H9 (cell line): ENCODE data around the gene TRIM40. TPM values are rescaled to one million over a fixed set of nuclear protein-coding genes. Genes with fewer than 3 reads are reported as not detected.

Source experiments
- DNase-seq: peaks from one replicate; pipeline ENCODE4 v3.0.0-alpha.2; 2017
- H2AFZ ChIP-seq: one replicate; pipeline ENCODE4 v1.6.1; 2013; ENCODE audit warnings: mild to moderate bottlenecking, low read length, control low read depth, moderate library complexity
- H2AK5ac ChIP-seq: 2 replicates; pipeline ENCODE4 v1.6.1; 2013; ENCODE audit warnings: low read length, control low read depth, mixed read lengths; ENCODE audit not compliant: insufficient read length
- H2BK120ac ChIP-seq: one replicate; pipeline ENCODE4 v1.6.1; 2013; ENCODE audit warnings: low read depth, mild to moderate bottlenecking, low read length, control low read depth, inconsistent platforms; ENCODE audit not compliant: poor library complexity, severe bottlenecking
- H2BK12ac ChIP-seq: 2 replicates; pipeline ENCODE4 v1.6.1; 2013; ENCODE audit warnings: low read length, control low read depth, mixed read lengths, low read depth; ENCODE audit not compliant: insufficient read length
- H2BK15ac ChIP-seq: 2 replicates; pipeline ENCODE4 v1.6.1; 2013; ENCODE audit warnings: low read depth, low read length, control low read depth
- H2BK20ac ChIP-seq: one replicate; pipeline ENCODE4 v1.6.1; 2013; ENCODE audit warnings: low read depth, mild to moderate bottlenecking, low read length, control low read depth, inconsistent platforms; ENCODE audit not compliant: poor library complexity, severe bottlenecking
- H2BK5ac ChIP-seq: 2 replicates; pipeline ENCODE4 v1.6.1; 2013; ENCODE audit warnings: low read length, control low read depth, mixed read lengths; ENCODE audit not compliant: insufficient read length
- H3K14ac ChIP-seq: 2 replicates; pipeline ENCODE4 v1.6.1; 2013; ENCODE audit warnings: low read length, control low read depth; ENCODE audit not compliant: insufficient read depth
- H3K18ac ChIP-seq: 2 replicates; pipeline ENCODE4 v1.6.1; 2013; ENCODE audit warnings: low read depth, mild to moderate bottlenecking, mixed read lengths, low read length, control low read depth; ENCODE audit not compliant: insufficient read length
- H3K23ac ChIP-seq: 2 replicates; pipeline ENCODE4 v1.6.1; 2013; ENCODE audit warnings: low read length, control low read depth, mixed read lengths, low read depth; ENCODE audit not compliant: insufficient read length
- H3K23me2 ChIP-seq: 2 replicates; pipeline ENCODE4 v1.6.1; 2013; ENCODE audit warnings: low read depth, mild to moderate bottlenecking, mixed read lengths, low read length, control low read depth; ENCODE audit not compliant: insufficient read length, poor library complexity, severe bottlenecking
- H3K27ac ChIP-seq: 2 replicates; pipeline ENCODE4 v1.5.1; 2013; ENCODE audit warnings: low read length, control low read depth, mixed read lengths, low read depth; ENCODE audit not compliant: insufficient read length
- H3K27me3 ChIP-seq: 2 replicates; pipeline ENCODE4 v1.6.1; 2013; ENCODE audit warnings: low read length, control low read depth, inconsistent platforms; ENCODE audit not compliant: insufficient read depth
- H3K4ac ChIP-seq: 2 replicates; pipeline ENCODE4 v1.6.1; 2013; ENCODE audit warnings: low read depth, mild to moderate bottlenecking, control low read depth, inconsistent platforms, low read length, moderate library complexity
- H3K4me1 ChIP-seq: 2 replicates; pipeline ENCODE4 v1.6.1; 2013; ENCODE audit warnings: low read length, control low read depth, inconsistent platforms; ENCODE audit not compliant: insufficient read depth
- H3K4me2 ChIP-seq: 2 replicates; pipeline ENCODE4 v1.6.1; 2013; ENCODE audit warnings: low read length, control low read depth, mixed read lengths; ENCODE audit not compliant: insufficient read length, insufficient read depth
- H3K56ac ChIP-seq: 2 replicates; pipeline ENCODE4 v1.6.1; 2013; ENCODE audit warnings: low read depth, mild to moderate bottlenecking, mixed read lengths, low read length, control low read depth; ENCODE audit not compliant: insufficient read length
- H3K79me1 ChIP-seq: 2 replicates; pipeline ENCODE4 v1.6.1; 2013; ENCODE audit warnings: low read depth, mild to moderate bottlenecking, moderate library complexity, low read length, control low read depth, inconsistent platforms; ENCODE audit not compliant: insufficient read depth, poor library complexity, severe bottlenecking
- H3K79me2 ChIP-seq: 2 replicates; pipeline ENCODE4 v1.6.1; 2013; ENCODE audit warnings: low read length, control low read depth, inconsistent platforms; ENCODE audit not compliant: insufficient read depth
- H3K9ac ChIP-seq: 2 replicates; pipeline ENCODE4 v1.6.1; 2013; ENCODE audit warnings: low read length, control low read depth, mixed read lengths; ENCODE audit not compliant: insufficient read length; ENCODE audit errors: extremely low read depth
- H3K9me3 ChIP-seq: one replicate; pipeline ENCODE4 v1.6.1; 2013; ENCODE audit warnings: low read depth, low read length, inconsistent platforms; ENCODE audit not compliant: control insufficient read depth
- H3T11ph ChIP-seq: one replicate; pipeline ENCODE4 v1.6.1; 2013; ENCODE audit warnings: mild to moderate bottlenecking, low read length, control low read depth, inconsistent platforms
- H4K20me1 ChIP-seq: one replicate; pipeline ENCODE4 v1.6.1; 2013; ENCODE audit not compliant: control insufficient read depth, insufficient read length, insufficient read depth
- H4K5ac ChIP-seq: 2 replicates; pipeline ENCODE4 v1.6.1; 2013; ENCODE audit warnings: low read depth, mild to moderate bottlenecking, mixed read lengths, low read length, control low read depth; ENCODE audit not compliant: insufficient read length
- H4K8ac ChIP-seq: replicated peaks from 2 replicates; pipeline ENCODE4 v1.6.1; 2013; ENCODE audit warnings: low read length, control low read depth, mixed read lengths, low read depth; ENCODE audit not compliant: insufficient read length
- H4K91ac ChIP-seq: 2 replicates; pipeline ENCODE4 v1.6.1; 2013; ENCODE audit warnings: low read depth, mild to moderate bottlenecking, moderate library complexity, mixed read lengths, low read length, control low read depth; ENCODE audit not compliant: insufficient read length
- H3K27ac Mint-ChIP-seq, 3 experiments: 2 replicates in 2 of 3; 3 replicates in 1 of 3; pipeline ENCODE4 v1.8.0; 2020 to 2021; ENCODE audit warnings: mixed read lengths in 3 of 3, mild to moderate bottlenecking in 1 of 3, moderate library complexity in 1 of 3
- H3K27me3 Mint-ChIP-seq: 2 replicates; pipeline ENCODE4 v1.8.0; 2021; ENCODE audit warnings: low read depth, mild to moderate bottlenecking, moderate library complexity, mixed read lengths
- H3K36me3 Mint-ChIP-seq, 3 experiments: 2 replicates in 2 of 3; 3 replicates in 1 of 3; pipeline ENCODE4 v1.8.0; 2020 to 2021; ENCODE audit warnings: low read depth in 3 of 3, mixed read lengths in 3 of 3; ENCODE audit not compliant: insufficient read depth in 1 of 3
- H3K4me1 Mint-ChIP-seq, 2 experiments: 2 replicates each; pipeline ENCODE4 v1.8.0; 2020; ENCODE audit warnings: mixed read lengths in 2 of 2
- H3K4me3 Mint-ChIP-seq, 2 experiments: 2 replicates in 1 of 2; 3 replicates in 1 of 2; pipeline ENCODE4 v1.8.0; 2020 to 2021; ENCODE audit warnings: mild to moderate bottlenecking in 2 of 2, mixed read lengths in 2 of 2, moderate library complexity in 1 of 2
- H3K9me3 Mint-ChIP-seq, 2 experiments: 2 replicates in 1 of 2; 3 replicates in 1 of 2; pipeline ENCODE4 v1.8.0; 2020; ENCODE audit warnings: mild to moderate bottlenecking in 2 of 2, mixed read lengths in 2 of 2, moderate library complexity in 1 of 2
- WGBS: extraction: QIAGEN DNeasy Blood & Tissue Kit; methylation state at CpG from one replicate; pipeline ENCODE4 v1.1.7; 2013; ENCODE audit warnings: missing lambda C conversion rate, low lambda C conversion rate, mixed read lengths; ENCODE audit not compliant: insufficient read length; ENCODE audit errors: extremely low coverage; 5-methylcytosine and 5-hydroxymethylcytosine counted together
- total RNA-seq: library from RNA; stranded (reverse); gene quantifications from 2 replicates; pipeline ENCODE4 v1.2.1, GENCODE V29; 2021
- TF ChIP-seq, protein P1 (sequence below): fragments of 200-600 bp; sonication (generic); conservative IDR thresholded peaks from 3 replicates; pipeline ENCODE4 v1.8.0; 2021; ENCODE audit warnings: antibody characterized with exemption, mild to moderate bottlenecking

TRIM40 gene
- total RNA-seq, 1 experiment from 2014 or later, result not detected

GRCh38 chr6:30163918-30164654 lies 28.1 kb downstream of the TRIM40 start:
- TF ChIP-seq, protein P1, sequence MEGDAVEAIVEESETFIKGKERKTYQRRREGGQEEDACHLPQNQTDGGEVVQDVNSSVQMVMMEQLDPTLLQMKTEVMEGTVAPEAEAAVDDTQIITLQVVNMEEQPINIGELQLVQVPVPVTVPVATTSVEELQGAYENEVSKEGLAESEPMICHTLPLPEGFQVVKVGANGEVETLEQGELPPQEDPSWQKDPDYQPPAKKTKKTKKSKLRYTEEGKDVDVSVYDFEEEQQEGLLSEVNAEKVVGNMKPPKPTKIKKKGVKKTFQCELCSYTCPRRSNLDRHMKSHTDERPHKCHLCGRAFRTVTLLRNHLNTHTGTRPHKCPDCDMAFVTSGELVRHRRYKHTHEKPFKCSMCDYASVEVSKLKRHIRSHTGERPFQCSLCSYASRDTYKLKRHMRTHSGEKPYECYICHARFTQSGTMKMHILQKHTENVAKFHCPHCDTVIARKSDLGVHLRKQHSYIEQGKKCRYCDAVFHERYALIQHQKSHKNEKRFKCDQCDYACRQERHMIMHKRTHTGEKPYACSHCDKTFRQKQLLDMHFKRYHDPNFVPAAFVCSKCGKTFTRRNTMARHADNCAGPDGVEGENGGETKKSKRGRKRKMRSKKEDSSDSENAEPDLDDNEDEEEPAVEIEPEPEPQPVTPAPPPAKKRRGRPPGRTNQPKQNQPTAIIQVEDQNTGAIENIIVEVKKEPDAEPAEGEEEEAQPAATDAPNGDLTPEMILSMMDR, result no peak
- no peak overlapping the region for H3K4me2 ChIP-seq
- H3K27me3 Mint-ChIP-seq, result peaks cover 50% of the 10 kb centered on the region
- H2BK5ac ChIP-seq, result no peak overlapping the region
- H3K27me3 ChIP-seq, result no peaks in the 10 kb centered on the region
- H3K23me2 ChIP-seq, result no peaks in the 10 kb centered on the region
- no peak overlapping the region for H2BK15ac ChIP-seq
- no peak overlapping the region for H3K9ac ChIP-seq
- no peaks in the 10 kb centered on the region for H3K4me1 Mint-ChIP-seq
- peaks cover 3% of the 10 kb centered on the region; the same call in 1 of the 2 replicates for H3K4me1 ChIP-seq
- no peak overlapping the region for H2BK120ac ChIP-seq
- no peak overlapping the region; a peak in 1 of 7 replicates for H3K27ac Mint-ChIP-seq
- no peak overlapping the region for H2AFZ ChIP-seq
- no peak overlapping the region for H3K27ac ChIP-seq
- H4K8ac ChIP-seq, result no peak overlapping the region
- no peaks in the 10 kb centered on the region for H3K79me1 ChIP-seq
- no peaks in the 10 kb centered on the region for H3K79me2 ChIP-seq
- H2BK12ac ChIP-seq, result no peak overlapping the region
- no CpG with 5 or more reads among the region's 16 CpGs for WGBS
- no peak overlapping the region for H2BK20ac ChIP-seq
- H4K91ac ChIP-seq, result no peak overlapping the region
- no peak overlapping the region for H3K56ac ChIP-seq
- no peak overlapping the region for H3K4me3 Mint-ChIP-seq
- H3K9me3 ChIP-seq, result no peaks in the 10 kb centered on the region
- no peak overlapping the region for H3K23ac ChIP-seq
- H3T11ph ChIP-seq, result no peak overlapping the region
- no peaks in the 10 kb centered on the region for H3K9me3 Mint-ChIP-seq
- H4K20me1 ChIP-seq, result no peaks in the 10 kb centered on the region
- H3K18ac ChIP-seq, result no peak overlapping the region
- H3K4ac ChIP-seq, result no peak overlapping the region
- no peaks in the 10 kb centered on the region for H3K36me3 Mint-ChIP-seq
- no peak for DNase-seq
- H4K5ac ChIP-seq, result no peak overlapping the region
- no peak overlapping the region for H2AK5ac ChIP-seq
- no peak overlapping the region for H3K14ac ChIP-seq
